Caco-2 (cell line): Measurements from ENCODE around the gene HLA-DMB. TPM values are rescaled to one million over a fixed set of nuclear protein-coding genes. Genes with fewer than 3 reads are reported as not detected.
"Not testable (repeated sequence)": the region's sequence is repeated elsewhere in the genome, so short reads cannot be mapped to it uniquely, and the experiment has no call there.

ENCODE experiments used
- BruUV-seq: library from RNA; stranded (reverse); fragments of 400-500 nt; replicated peaks from 2 replicates; lab custom pipeline; 2021; lab: Mats Ljungman, UMichigan
- CTCF ChIA-PET: fragments of 300-600 bp; sonication (Branson Sonifier 250); formaldehyde crosslinking; loops from one replicate; lab custom pipeline; 2022; ENCODE audit warnings: antibody characterized with exemption; lab: Charles Lee
- POLR2A ChIA-PET: fragments of 300-600 bp; sonication (Branson Sonifier 250); formaldehyde crosslinking; loops from one replicate; lab custom pipeline; 2022; ENCODE audit warnings: antibody characterized with exemption; lab: Charles Lee
- DNase-seq, 2 experiments: peaks; one replicate each; pipeline versions ENCODE4 v3.0.0 to v3.0.0-alpha.2; 2020 to 2022
- H3K27me3 ChIP-seq: replicated peaks from 2 replicates; pipeline ENCODE4 v1.6.0; 2011; ENCODE audit warnings: low read length; ENCODE audit not compliant: control insufficient read depth, insufficient read depth
- H3K36me3 ChIP-seq: 2 replicates; pipeline ENCODE4 v1.5.1; 2011; ENCODE audit warnings: low read length; ENCODE audit not compliant: control insufficient read depth, insufficient read depth
- H3K4me1 ChIP-seq: fragments of 250-450 bp; sonication (Bioruptor Pico); 2 replicates; pipeline ENCODE4 v1.5.1; 2020; ENCODE audit warnings: mild to moderate bottlenecking
- H3K4me3 ChIP-seq: 2 replicates; pipeline ENCODE4 v1.5.1; 2011; ENCODE audit warnings: low read depth, mild to moderate bottlenecking, control low read depth, low read length
- H3K9me3 ChIP-seq: fragments of 250-450 bp; sonication (Bioruptor Pico); 2 replicates; pipeline ENCODE4 v1.5.1; 2020; ENCODE audit warnings: mild to moderate bottlenecking, moderate library complexity
- H3K27ac Mint-ChIP-seq: one replicate; pipeline ENCODE4 v1.8.0; 2022; ENCODE audit warnings: mixed read lengths; ENCODE audit not compliant: unreplicated experiment
- H3K27me3 Mint-ChIP-seq: one replicate; pipeline ENCODE4 v1.8.0; 2022; ENCODE audit warnings: mixed read lengths; ENCODE audit not compliant: insufficient read depth, unreplicated experiment
- H3K36me3 Mint-ChIP-seq: one replicate; pipeline ENCODE4 v1.8.0; 2022; ENCODE audit warnings: mild to moderate bottlenecking, mixed read lengths; ENCODE audit not compliant: insufficient read depth, unreplicated experiment
- H3K4me1 Mint-ChIP-seq: one replicate; pipeline ENCODE4 v1.8.0; 2022; ENCODE audit warnings: low read depth, mixed read lengths; ENCODE audit not compliant: unreplicated experiment
- H3K4me3 Mint-ChIP-seq: one replicate; pipeline ENCODE4 v1.8.0; 2022; ENCODE audit warnings: mild to moderate bottlenecking, moderate library complexity, mixed read lengths; ENCODE audit not compliant: unreplicated experiment
- H3K9me3 Mint-ChIP-seq: one replicate; pipeline ENCODE4 v1.8.0; 2022; ENCODE audit warnings: mixed read lengths; ENCODE audit not compliant: unreplicated experiment
- intact Hi-C: fragments of 100-400 bp; cut with micrococcal nuclease; formaldehyde crosslinking; loops from one replicate; pipeline ENCODE4 v1.10.0; 2022; ENCODE audit not compliant: unreplicated experiment
- total RNA-seq: library from RNA; stranded (reverse); gene quantifications from 2 replicates; pipeline ENCODE4 v1.2.3, GENCODE V29; 2022
- TF ChIP-seq, protein P1 (sequence below), 2 experiments: fragments of 200-600 bp in 1 of 2; IDR thresholded peaks; 1 replicate in 1 of 2; 2 replicates in 1 of 2; pipeline versions ENCODE4 v1.5.1 to v1.8.0; 2011 to 2022; ENCODE audit warnings: antibody characterized with exemption in 1 of 2, control low read depth in 1 of 2, inconsistent platforms in 1 of 2, low read depth in 1 of 2, low read length in 1 of 2, mild to moderate bottlenecking in 1 of 2, moderate library complexity in 1 of 2; ENCODE audit not compliant: insufficient read depth in 1 of 2, severe bottlenecking in 1 of 2, unreplicated experiment in 1 of 2

Gene HLA-DMB
- total RNA-seq, 1 experiment from 2014 or later = not detected

DNA sequence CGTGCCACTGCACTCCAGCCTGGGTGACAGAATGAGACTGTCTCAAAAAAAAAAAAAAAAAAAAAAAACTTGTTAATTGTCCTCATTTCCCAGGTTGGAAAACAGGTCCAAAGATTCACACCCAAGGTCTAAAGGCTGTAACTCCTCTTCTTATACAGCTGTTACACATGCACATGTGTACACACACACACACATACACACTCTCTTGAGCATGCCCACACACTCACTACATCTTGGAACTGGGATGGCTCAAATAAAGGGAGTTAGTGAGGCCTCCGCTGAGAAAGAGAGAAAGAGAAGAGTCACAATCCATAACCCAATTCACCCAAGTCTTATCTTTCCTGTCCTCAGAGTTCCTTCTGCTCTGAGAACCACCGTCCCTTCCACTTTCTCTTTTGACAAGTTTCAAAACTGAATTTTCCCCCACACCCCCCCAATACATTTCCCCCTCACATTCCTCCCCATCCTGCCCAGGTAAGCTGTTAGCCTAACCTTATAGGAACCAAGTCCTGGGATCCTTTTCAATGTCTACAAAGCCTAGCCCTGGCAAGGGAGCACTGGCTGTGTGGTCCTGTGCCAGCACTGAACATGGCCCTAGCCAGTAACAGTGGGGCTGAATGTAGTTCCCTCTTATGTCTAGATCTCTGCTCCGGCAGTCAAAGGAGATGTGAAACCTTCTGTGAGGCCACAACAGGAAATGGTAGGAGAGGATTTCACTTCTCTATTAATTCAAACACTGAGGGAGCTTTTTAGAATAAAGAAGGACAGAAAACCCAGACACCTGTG lies 3.2 kb upstream of the HLA-DMB start:
- TF ChIP-seq, protein P1, sequence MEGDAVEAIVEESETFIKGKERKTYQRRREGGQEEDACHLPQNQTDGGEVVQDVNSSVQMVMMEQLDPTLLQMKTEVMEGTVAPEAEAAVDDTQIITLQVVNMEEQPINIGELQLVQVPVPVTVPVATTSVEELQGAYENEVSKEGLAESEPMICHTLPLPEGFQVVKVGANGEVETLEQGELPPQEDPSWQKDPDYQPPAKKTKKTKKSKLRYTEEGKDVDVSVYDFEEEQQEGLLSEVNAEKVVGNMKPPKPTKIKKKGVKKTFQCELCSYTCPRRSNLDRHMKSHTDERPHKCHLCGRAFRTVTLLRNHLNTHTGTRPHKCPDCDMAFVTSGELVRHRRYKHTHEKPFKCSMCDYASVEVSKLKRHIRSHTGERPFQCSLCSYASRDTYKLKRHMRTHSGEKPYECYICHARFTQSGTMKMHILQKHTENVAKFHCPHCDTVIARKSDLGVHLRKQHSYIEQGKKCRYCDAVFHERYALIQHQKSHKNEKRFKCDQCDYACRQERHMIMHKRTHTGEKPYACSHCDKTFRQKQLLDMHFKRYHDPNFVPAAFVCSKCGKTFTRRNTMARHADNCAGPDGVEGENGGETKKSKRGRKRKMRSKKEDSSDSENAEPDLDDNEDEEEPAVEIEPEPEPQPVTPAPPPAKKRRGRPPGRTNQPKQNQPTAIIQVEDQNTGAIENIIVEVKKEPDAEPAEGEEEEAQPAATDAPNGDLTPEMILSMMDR (IDR thresholded peaks at IDR 0.05; ENCODE audit: insufficient read depth in 1 of 2, low read depth in 1 of 2, low read length in 1 of 2, severe bottlenecking in 1 of 2, unreplicated experiment in 1 of 2) = no peak
- H3K36me3 ChIP-seq = no peaks in the 10 kb centered on the region
- CTCF ChIA-PET = interaction anchor here (0.6 to 1.0 kb wide), 2 partner anchors 11 to 336 kb away, joined by 6 read pairs; no protein-coding TSS in a partner anchor
- no peaks in the 10 kb centered on the region for H3K4me1 ChIP-seq
- BruUV-seq = no TSS peak
- no peaks in the 10 kb centered on the region for H3K4me1 Mint-ChIP-seq
- H3K36me3 Mint-ChIP-seq = no peaks in the 10 kb centered on the region
- POLR2A ChIA-PET = no interaction called here
- DNase-seq = no peak
- peaks cover 4% of the 10 kb centered on the region for H3K27me3 Mint-ChIP-seq
- no peak overlapping the region for H3K4me3 Mint-ChIP-seq
- H3K27me3 ChIP-seq = no peaks in the 10 kb centered on the region
- H3K4me3 ChIP-seq = no peak overlapping the region
- H3K9me3 Mint-ChIP-seq = no peaks in the 10 kb centered on the region
- peaks cover 9% of the 10 kb centered on the region for H3K9me3 ChIP-seq
- intact Hi-C loops = no loop called here
- H3K27ac Mint-ChIP-seq = no peak overlapping the region

DNA sequence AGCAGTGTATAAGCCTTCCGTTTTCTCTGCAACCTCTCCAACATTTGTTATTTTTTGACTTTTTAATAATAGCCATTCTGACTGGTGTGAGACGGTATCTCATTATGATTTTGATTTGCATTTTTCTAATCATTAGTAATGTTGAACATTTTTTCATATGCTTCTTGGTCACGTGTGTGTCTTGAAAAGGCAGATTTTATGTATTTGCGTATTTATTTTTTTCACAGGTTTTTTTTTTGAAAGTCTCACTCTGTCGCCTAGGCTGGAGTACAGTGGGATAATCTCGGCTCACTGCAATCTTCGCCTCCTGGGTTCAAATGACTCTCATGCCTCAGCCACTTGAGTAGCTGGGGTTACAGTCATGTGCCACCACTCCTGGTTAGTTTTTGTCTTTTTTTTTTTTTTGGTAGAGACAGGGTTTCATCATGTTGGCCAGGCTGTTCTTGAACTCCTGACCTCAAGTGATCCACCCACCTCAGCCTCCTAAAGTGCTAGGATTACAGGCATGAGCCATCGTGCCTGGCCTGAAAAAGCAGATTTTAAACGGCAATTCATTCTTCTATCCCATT lies 1.8 kb upstream of the HLA-DMB start:
- BruUV-seq, H3K27ac Mint-ChIP-seq, H3K4me1 Mint-ChIP-seq, H3K27me3 Mint-ChIP-seq, H3K4me3 ChIP-seq, H3K36me3 ChIP-seq, DNase-seq, intact Hi-C loops, H3K4me1 ChIP-seq, H3K36me3 Mint-ChIP-seq, H3K4me3 Mint-ChIP-seq, POLR2A ChIA-PET, H3K9me3 ChIP-seq, H3K9me3 Mint-ChIP-seq, H3K27me3 ChIP-seq: not testable (repeated sequence)
- CTCF ChIA-PET = interaction anchor here (0.9 to 1.5 kb wide), 1 partner anchor 9 kb away, joined by 3 to 6 read pairs; no protein-coding TSS in a partner anchor

DNA sequence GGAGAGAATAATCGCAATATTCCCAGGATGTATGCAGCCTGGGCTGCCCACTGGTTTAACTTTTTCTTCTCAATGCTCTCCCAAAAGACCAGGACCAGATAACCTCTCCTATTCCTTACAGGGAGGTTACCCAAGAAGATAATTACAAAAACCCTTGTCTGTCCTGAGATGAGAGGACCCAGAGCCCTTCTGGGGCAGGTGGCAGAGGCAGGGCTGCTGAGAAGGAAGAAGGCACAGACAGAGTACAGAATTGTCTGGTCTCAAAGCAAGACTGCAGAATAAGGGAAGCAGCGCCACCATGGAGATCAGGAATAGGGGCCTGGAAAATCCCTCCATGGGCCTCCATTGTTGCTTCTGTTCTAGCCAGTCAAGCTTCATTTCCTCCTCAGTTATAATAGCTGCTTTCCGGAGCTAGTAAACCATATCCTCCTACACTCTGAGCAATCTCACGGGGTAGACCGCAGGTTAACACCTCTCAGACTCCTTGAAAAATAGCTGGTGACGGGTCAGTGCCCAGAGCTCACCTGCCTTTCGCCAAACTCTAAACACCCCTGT lies 463 bp upstream of the HLA-DMB start:
- Mint-ChIP-seq H3K4me3 (peak overlapping the region; percentile 30), H3K4me1 (no peaks in the 10 kb centered on the region), H3K36me3 (no peaks in the 10 kb centered on the region), H3K27ac (no peak overlapping the region), H3K27me3 (peaks cover 15% of the 10 kb centered on the region), H3K9me3 (no peaks in the 10 kb centered on the region)
- TF ChIP-seq, protein P1 (IDR thresholded peaks at IDR 0.05; ENCODE audit: insufficient read depth in 1 of 2, low read depth in 1 of 2, low read length in 1 of 2, severe bottlenecking in 1 of 2, unreplicated experiment in 1 of 2) = no peak
- intact Hi-C loops = no loop called here
- no peak overlapping the region for H3K4me3 ChIP-seq
- no peak for DNase-seq
- peaks cover 7% of the 10 kb centered on the region for H3K9me3 ChIP-seq
- H3K27me3 ChIP-seq = no peaks in the 10 kb centered on the region
- no TSS peak for BruUV-seq
- POLR2A ChIA-PET = interaction anchor here (0.6 kb wide), 2 partner anchors 30 to 73 kb away, joined by 3 to 4 read pairs; no protein-coding TSS in a partner anchor
- no peaks in the 10 kb centered on the region for H3K4me1 ChIP-seq
- H3K36me3 ChIP-seq = no peaks in the 10 kb centered on the region
- CTCF ChIA-PET = interaction anchor here (0.6 to 1.5 kb wide), 4 partner anchors 8 to 43 kb away, joined by 3 to 6 read pairs (median 4); partner anchors contain the start of gene HLA-DMA
